Activated naive CD8-positive, alpha-beta T cell treated with anti-CD3 and anti-CD28 coated beads, Interleukin-2, amount 50 U/mL, for 24 hours (primary cell): ENCODE results near the gene HSP90AB1.
"Not testable (repeated sequence)": the region's sequence is repeated elsewhere in the genome, so short reads cannot be mapped to it uniquely, and the experiment has no call there.

Source experiments
- ATAC-seq: fragments of 150-1000 bp; cut with Tn5 transposase; one replicate; pipeline ENCODE4 v1.10.0; 2021
- DNase-seq: peaks from one replicate; pipeline ENCODE4 v3.0.0; 2021
- H3K27ac Mint-ChIP-seq: one replicate; pipeline ENCODE4 v1.8.0; 2021; ENCODE audit warnings: mild to moderate bottlenecking, mixed read lengths
- H3K27me3 Mint-ChIP-seq: one replicate; pipeline ENCODE4 v1.8.0; 2021; ENCODE audit warnings: mixed read lengths
- H3K36me3 Mint-ChIP-seq: one replicate; pipeline ENCODE4 v1.8.0; 2021; ENCODE audit warnings: low read depth, mixed read lengths
- H3K4me1 Mint-ChIP-seq: one replicate; pipeline ENCODE4 v1.8.0; 2021; ENCODE audit warnings: mixed read lengths
- H3K4me3 Mint-ChIP-seq: one replicate; pipeline ENCODE4 v1.8.0; 2021; ENCODE audit warnings: mild to moderate bottlenecking, moderate library complexity, mixed read lengths
- H3K9me3 Mint-ChIP-seq: one replicate; pipeline ENCODE4 v1.8.0; 2021; ENCODE audit warnings: mixed read lengths

The HSP90AB1 gene

GRCh38 chr6:44227148-44227793, 19.6 kb upstream of the HSP90AB1 start:
- ATAC-seq (no peak), DNase-seq (no peak)
- H3K36me3 Mint-ChIP-seq = peaks cover 36% of the 10 kb centered on the region
- H3K27me3 Mint-ChIP-seq = no peaks in the 10 kb centered on the region
- no peak overlapping the region for H3K4me3 Mint-ChIP-seq
- no peak overlapping the region for H3K27ac Mint-ChIP-seq
- H3K9me3 Mint-ChIP-seq = no peaks in the 10 kb centered on the region
- H3K4me1 Mint-ChIP-seq = peaks cover 27% of the 10 kb centered on the region

- H3K9me3 Mint-ChIP-seq = no peaks in the 10 kb centered on the region
- no peak overlapping the region for H3K4me3 Mint-ChIP-seq
- no peak overlapping the region for H3K27ac Mint-ChIP-seq
- H3K4me1 Mint-ChIP-seq = peaks cover 19% of the 10 kb centered on the region
- DNase-seq (no peak), ATAC-seq (no peak)
- H3K36me3 Mint-ChIP-seq = peaks cover 39% of the 10 kb centered on the region
- no peaks in the 10 kb centered on the region for H3K27me3 Mint-ChIP-seq
Measured at GRCh38 chr6:44228031-44228430, 18.9 kb upstream of the HSP90AB1 start.

- ATAC-seq = no peak
- H3K9me3 Mint-ChIP-seq = no peaks in the 10 kb centered on the region
- peaks cover 18% of the 10 kb centered on the region for H3K4me1 Mint-ChIP-seq
- peaks cover 40% of the 10 kb centered on the region for H3K36me3 Mint-ChIP-seq
- no peak overlapping the region for H3K4me3 Mint-ChIP-seq
- no peak for DNase-seq
- H3K27ac Mint-ChIP-seq = no peak overlapping the region
- no peaks in the 10 kb centered on the region for H3K27me3 Mint-ChIP-seq
Measured at GRCh38 chr6:44228433-44228832, 18.5 kb upstream of the HSP90AB1 start.

GRCh38 chr6:44228836-44229235, 18.1 kb upstream of the HSP90AB1 start:
- H3K36me3 Mint-ChIP-seq = peaks cover 44% of the 10 kb centered on the region
- DNase-seq (no peak), ATAC-seq (no peak)
- no peak overlapping the region for H3K4me3 Mint-ChIP-seq
- H3K27ac Mint-ChIP-seq = no peak overlapping the region
- H3K27me3 Mint-ChIP-seq = no peaks in the 10 kb centered on the region
- H3K9me3 Mint-ChIP-seq = no peaks in the 10 kb centered on the region
- peaks cover 18% of the 10 kb centered on the region for H3K4me1 Mint-ChIP-seq

GRCh38 chr6:44229376-44230033, 17.4 kb upstream of the HSP90AB1 start:
- Mint-ChIP-seq H3K4me3 (no peak overlapping the region), H3K36me3 (peaks cover 45% of the 10 kb centered on the region), H3K27me3 (no peaks in the 10 kb centered on the region), H3K9me3 (no peaks in the 10 kb centered on the region), H3K4me1 (peaks cover 15% of the 10 kb centered on the region), H3K27ac (no peak overlapping the region)
- ATAC-seq (no peak), DNase-seq (no peak)

GRCh38 chr6:44230034-44230675, 16.7 kb upstream of the HSP90AB1 start:
- H3K4me1 Mint-ChIP-seq = peaks cover 8% of the 10 kb centered on the region
- no peak for DNase-seq
- ATAC-seq = no peak
- H3K4me3 Mint-ChIP-seq = no peak overlapping the region
- no peaks in the 10 kb centered on the region for H3K9me3 Mint-ChIP-seq
- H3K36me3 Mint-ChIP-seq = peaks cover 41% of the 10 kb centered on the region
- no peaks in the 10 kb centered on the region for H3K27me3 Mint-ChIP-seq
- H3K27ac Mint-ChIP-seq = no peak overlapping the region

- H3K27ac Mint-ChIP-seq, H3K27me3 Mint-ChIP-seq, H3K4me3 Mint-ChIP-seq, H3K4me1 Mint-ChIP-seq, ATAC-seq, DNase-seq, H3K9me3 Mint-ChIP-seq: not testable (repeated sequence)
- peaks cover 48% of the 10 kb centered on the region for H3K36me3 Mint-ChIP-seq
Measured at GRCh38 chr6:44231426-44231825, 15.5 kb upstream of the HSP90AB1 start.

GRCh38 chr6:44232676-44233566, 14.0 kb upstream of the HSP90AB1 start:
- H3K36me3 Mint-ChIP-seq = peaks cover 46% of the 10 kb centered on the region
- no peaks in the 10 kb centered on the region for H3K9me3 Mint-ChIP-seq
- H3K27me3 Mint-ChIP-seq = no peaks in the 10 kb centered on the region
- H3K4me3 Mint-ChIP-seq = no peak overlapping the region
- no peak overlapping the region for H3K27ac Mint-ChIP-seq
- peaks cover 16% of the 10 kb centered on the region for H3K4me1 Mint-ChIP-seq
- ATAC-seq (no peak), DNase-seq (no peak)

GRCh38 chr6:44233567-44234100, 13.3 kb upstream of the HSP90AB1 start:
- Mint-ChIP-seq H3K4me3 (no peak overlapping the region), H3K27me3 (no peaks in the 10 kb centered on the region), H3K36me3 (peaks cover 46% of the 10 kb centered on the region), H3K27ac (no peak overlapping the region), H3K4me1 (peaks cover 24% of the 10 kb centered on the region), H3K9me3 (no peaks in the 10 kb centered on the region)
- no peak for DNase-seq
- no peak for ATAC-seq

- no peak for DNase-seq
Measured at GRCh38 chr6:44234101-44235025, 12.5 kb upstream of the HSP90AB1 start.

GRCh38 chr6:44235269-44235668, 11.6 kb upstream of the HSP90AB1 start:
- no peak overlapping the region for H3K4me3 Mint-ChIP-seq
- ATAC-seq (no peak), DNase-seq (no peak)
- H3K27me3 Mint-ChIP-seq = no peaks in the 10 kb centered on the region
- H3K4me1 Mint-ChIP-seq = peaks cover 32% of the 10 kb centered on the region
- no peaks in the 10 kb centered on the region for H3K9me3 Mint-ChIP-seq
- H3K36me3 Mint-ChIP-seq = peaks cover 35% of the 10 kb centered on the region
- no peak overlapping the region for H3K27ac Mint-ChIP-seq

More at GRCh38 chr6:44234101-44235025, 12.5 kb upstream of the HSP90AB1 start:
- ATAC-seq = no peak
- Mint-ChIP-seq H3K4me1 (peaks cover 31% of the 10 kb centered on the region), H3K9me3 (no peaks in the 10 kb centered on the region), H3K4me3 (no peak overlapping the region), H3K27ac (no peak overlapping the region), H3K36me3 (peaks cover 41% of the 10 kb centered on the region), H3K27me3 (no peaks in the 10 kb centered on the region)

GRCh38 chr6:44235891-44236516, 10.9 kb upstream of the HSP90AB1 start:
- Mint-ChIP-seq H3K27me3 (no peaks in the 10 kb centered on the region), H3K4me3 (no peak overlapping the region), H3K4me1 (peaks cover 32% of the 10 kb centered on the region), H3K36me3 (peaks cover 28% of the 10 kb centered on the region), H3K9me3 (no peaks in the 10 kb centered on the region), H3K27ac (no peak overlapping the region)
- no peak for DNase-seq
- ATAC-seq = no peak
